GM12874 (cell line): ENCODE measurements around the gene GALNT18.

Experiments
- CTCF ChIP-seq: IDR thresholded peaks from 2 replicates; pipeline ENCODE4 v1.5.1; 2011; ENCODE audit warnings: low read depth, mild to moderate bottlenecking, control low read depth, low read length, moderate library complexity; ENCODE audit not compliant: insufficient read depth

GALNT18 gene

GRCh38 chr11:11600288-11600687 is 21.5 kb downstream of the GALNT18 start:
- no peak for TF ChIP-seq CTCF

- no peak for TF ChIP-seq CTCF
Observed at GRCh38 chr11:11598243-11598642, 23.6 kb downstream of the GALNT18 start.

- TF ChIP-seq CTCF = no peak
Observed at GRCh38 chr11:11594162-11594561, 27.6 kb downstream of the GALNT18 start.

GRCh38 chr11:11592146-11592684 is 29.6 kb downstream of the GALNT18 start:
- no peak for TF ChIP-seq CTCF

GRCh38 chr11:11589437-11589836 is 32.4 kb downstream of the GALNT18 start:
- TF ChIP-seq CTCF = no peak

- TF ChIP-seq CTCF = no peak
Observed at GRCh38 chr11:11588891-11589290, 32.9 kb downstream of the GALNT18 start.

GRCh38 chr11:11588243-11588642 is 33.6 kb downstream of the GALNT18 start:
- no peak for TF ChIP-seq CTCF
